IMR-90 (cell line): ENCODE measurements around the gene FBXO30. TPM values are rescaled to one million over a fixed set of nuclear protein-coding genes. Genes with fewer than 3 reads are reported as not detected.

ENCODE experiments used
- ATAC-seq: fragments of 200-7000 bp; cut with Tn5 transposase; 2 replicates; pipeline ENCODE4 v1.9.1; 2020; ENCODE audit warnings: low read depth, mild to moderate bottlenecking, moderate library complexity
- BruUV-seq: library from RNA; stranded (reverse); fragments of 400-500 nt; replicated peaks from 2 replicates; lab custom pipeline; 2021; lab: Mats Ljungman, UMichigan
- CTCF ChIA-PET: fragments of 300-600 bp; formaldehyde crosslinking; extraction: SDS; loops from one replicate; lab custom pipeline; 2021; ENCODE audit warnings: antibody characterized with exemption; lab: Yijun Ruan, JAX
- POLR2A ChIA-PET: fragments of 300-600 bp; sonication (Branson Sonifier 250); formaldehyde crosslinking; loops from one replicate; lab custom pipeline; 2022; ENCODE audit warnings: antibody characterized with exemption; ENCODE audit not compliant: unreplicated experiment; lab: Charles Lee
- DNase-seq: peaks from one replicate; pipeline ENCODE4 v3.0.0; 2013
- H2AFZ ChIP-seq: replicated peaks from 2 replicates; pipeline ENCODE3; 2013; ENCODE audit warnings: low read length, mild to moderate bottlenecking; ENCODE audit not compliant: poor library complexity
- H2AK5ac ChIP-seq: 2 replicates; pipeline ENCODE4 v1.6.1; 2013; ENCODE audit warnings: low read depth, low read length, inconsistent platforms
- H2AK9ac ChIP-seq: replicated peaks from 2 replicates; pipeline ENCODE3; 2013; ENCODE audit warnings: mild to moderate bottlenecking, low read depth, low read length, moderate library complexity; ENCODE audit not compliant: poor library complexity
- H2BK120ac ChIP-seq: 2 replicates; pipeline ENCODE4 v1.6.1; 2013; ENCODE audit warnings: low read depth, low read length, inconsistent platforms
- H2BK15ac ChIP-seq: 3 replicates; pipeline ENCODE4 v1.6.1; 2013; ENCODE audit warnings: low read depth, low read length, inconsistent platforms
- H2BK20ac ChIP-seq: 2 replicates; pipeline ENCODE4 v1.6.1; 2013; ENCODE audit warnings: low read depth, mild to moderate bottlenecking, inconsistent platforms, low read length, moderate library complexity
- H2BK5ac ChIP-seq: 2 replicates; pipeline ENCODE4 v1.6.1; 2013; ENCODE audit warnings: mild to moderate bottlenecking, low read depth, low read length, inconsistent platforms; ENCODE audit not compliant: poor library complexity, severe bottlenecking
- H3K14ac ChIP-seq: replicated peaks from 2 replicates; pipeline ENCODE4 v1.6.1; 2013; ENCODE audit warnings: low read depth, low read length, inconsistent platforms
- H3K18ac ChIP-seq: 2 replicates; pipeline ENCODE4 v1.6.1; 2013; ENCODE audit warnings: low read depth, low read length, control low read depth
- H3K23ac ChIP-seq: 2 replicates; pipeline ENCODE4 v1.6.1; 2013; ENCODE audit warnings: low read depth, low read length, inconsistent platforms
- H3K27ac ChIP-seq: 2 replicates; pipeline ENCODE4 v1.5.1; 2013; ENCODE audit warnings: mild to moderate bottlenecking, control low read depth, low read length; ENCODE audit not compliant: insufficient read depth
- H3K27me3 ChIP-seq: 2 replicates; pipeline ENCODE4 v1.6.1; 2013; ENCODE audit warnings: low read length; ENCODE audit not compliant: control insufficient read depth, insufficient read depth
- H3K36me3 ChIP-seq: 2 replicates; pipeline ENCODE4 v1.6.1; 2013; ENCODE audit warnings: low read length, mixed read lengths; ENCODE audit not compliant: control insufficient read depth, insufficient read depth
- H3K4ac ChIP-seq: 2 replicates; pipeline ENCODE4 v1.6.1; 2013; ENCODE audit warnings: low read depth, low read length, inconsistent platforms
- H3K4me1 ChIP-seq: 2 replicates; pipeline ENCODE4 v1.6.1; 2013; ENCODE audit warnings: low read length, mixed read lengths; ENCODE audit not compliant: control insufficient read depth, insufficient read depth
- H3K4me2 ChIP-seq: 2 replicates; pipeline ENCODE4 v1.6.1; 2013; ENCODE audit warnings: low read depth, mild to moderate bottlenecking, control low read depth, low read length, moderate library complexity
- H3K4me3 ChIP-seq: 2 replicates; pipeline ENCODE4 v1.5.1; 2013; ENCODE audit warnings: low read depth, mild to moderate bottlenecking, control low read depth, low read length, moderate library complexity; ENCODE audit not compliant: insufficient read depth
- H3K56ac ChIP-seq: 2 replicates; pipeline ENCODE4 v1.6.1; 2013; ENCODE audit warnings: low read length, inconsistent platforms; ENCODE audit not compliant: insufficient read depth; ENCODE audit errors: extremely low read depth
- H3K79me1 ChIP-seq, 2 experiments: 2 replicates each; pipeline ENCODE4 v1.6.1; 2013; ENCODE audit warnings: low read length in 2 of 2, inconsistent platforms in 1 of 2, low read depth in 1 of 2
- H3K9ac ChIP-seq: 2 replicates; pipeline ENCODE4 v1.6.1; 2013; ENCODE audit warnings: low read depth, low read length, control low read depth
- H3K9me1 ChIP-seq: 2 replicates; pipeline ENCODE4 v1.6.1; 2013; ENCODE audit warnings: low read length, inconsistent platforms; ENCODE audit not compliant: insufficient read depth
- H3K9me3 ChIP-seq: 2 replicates; pipeline ENCODE4 v1.6.1; 2013; ENCODE audit warnings: low read length; ENCODE audit not compliant: control insufficient read depth, insufficient read depth
- H4K20me1 ChIP-seq: 2 replicates; pipeline ENCODE4 v1.6.1; 2013; ENCODE audit warnings: low read length, inconsistent platforms; ENCODE audit not compliant: insufficient read depth
- H4K5ac ChIP-seq: 2 replicates; pipeline ENCODE4 v1.6.1; 2013; ENCODE audit warnings: mild to moderate bottlenecking, low read depth, low read length, control low read depth
- H4K8ac ChIP-seq, 2 experiments: 2 replicates each; pipeline ENCODE4 v1.6.1; 2013; ENCODE audit warnings: low read depth in 2 of 2, low read length in 2 of 2, control low read depth in 1 of 2, inconsistent platforms in 1 of 2
- H4K91ac ChIP-seq: 2 replicates; pipeline ENCODE4 v1.6.1; 2013; ENCODE audit warnings: low read depth, low read length, inconsistent platforms; ENCODE audit not compliant: insufficient read depth
- BHLHE40 ChIP-seq: fragments of 150-350 bp; IDR thresholded peaks from 2 replicates; pipeline ENCODE4 v1.6.1; 2016; ENCODE audit warnings: mild to moderate bottlenecking, low read depth, low read length
- CEBPB ChIP-seq: IDR thresholded peaks from 2 replicates; pipeline ENCODE4 v1.6.1; 2012; ENCODE audit warnings: low read depth, low read length, improper control_type of control experiment
- CHD1 ChIP-seq: IDR thresholded peaks from 2 replicates; pipeline ENCODE4 v1.6.1; 2012; ENCODE audit warnings: low read depth, low read length, improper control_type of control experiment
- FOS ChIP-seq: fragments of 150-350 bp; IDR thresholded peaks from 2 replicates; pipeline ENCODE4 v1.6.1; 2016; ENCODE audit warnings: low read depth, low read length
- MAFK ChIP-seq: IDR thresholded peaks from 2 replicates; pipeline ENCODE4 v1.6.1; 2012; ENCODE audit warnings: low read depth, low read length, improper control_type of control experiment
- MAZ ChIP-seq: IDR thresholded peaks from 2 replicates; pipeline ENCODE4 v1.6.1; 2012; ENCODE audit warnings: low read depth, mild to moderate bottlenecking, low read length, improper control_type of control experiment, moderate library complexity, borderline replicate concordance
- MXI1 ChIP-seq: IDR thresholded peaks from 2 replicates; pipeline ENCODE4 v1.6.1; 2012; ENCODE audit warnings: low read depth, mild to moderate bottlenecking, low read length, moderate library complexity, borderline replicate concordance
- NFE2L2 ChIP-seq: fragments of 150-350 bp; IDR thresholded peaks from 2 replicates; pipeline ENCODE4 v1.6.1; 2016; ENCODE audit warnings: low read depth, mild to moderate bottlenecking, low read length
- POLR2A ChIP-seq: IDR thresholded peaks from 2 replicates; pipeline ENCODE4 v1.6.1; 2012; ENCODE audit warnings: mild to moderate bottlenecking, low read depth, low read length
- RAD21 ChIP-seq: IDR thresholded peaks from 2 replicates; pipeline ENCODE4 v1.6.1; 2012; ENCODE audit warnings: low read length, improper control_type of control experiment
- RCOR1 ChIP-seq: IDR thresholded peaks from 2 replicates; pipeline ENCODE4 v1.6.1; 2012; ENCODE audit warnings: mild to moderate bottlenecking, low read length, improper control_type of control experiment; ENCODE audit not compliant: insufficient replicate concordance
- RFX5 ChIP-seq: IDR thresholded peaks from 2 replicates; pipeline ENCODE4 v1.8.0; 2012; ENCODE audit warnings: low read depth, mild to moderate bottlenecking, low read length, moderate library complexity
- SMC3 ChIP-seq: fragments of 150-350 bp; IDR thresholded peaks from 2 replicates; pipeline ENCODE4 v1.6.1; 2016; ENCODE audit warnings: low read depth, mild to moderate bottlenecking, antibody characterized with exemption, low read length, moderate library complexity
- WGBS, 2 experiments: methylation state at CpG; one replicate each; pipeline versions ENCODE4 v1.1.5 to v1.1.7; 2013; ENCODE audit warnings: missing lambda C conversion rate in 2 of 2; ENCODE audit not compliant: insufficient read length in 1 of 2; ENCODE audit errors: extremely low coverage in 2 of 2; 5-methylcytosine and 5-hydroxymethylcytosine counted together
- dilution Hi-C: fragments of 300-500 bp; cut with HindIII; formaldehyde crosslinking; loops from one replicate; pipeline ENCODE4 v1.14.3; 2018; ENCODE audit warnings: low sequenced_read_pairs; ENCODE audit not compliant: unreplicated experiment
- in situ Hi-C: fragments of 300-500 bp; cut with MboI; formaldehyde crosslinking; loops from 3 replicates; pipeline ENCODE4 v1.14.3; 2019; ENCODE audit warnings: low sequenced_read_pairs, inconsistent platforms, mixed read lengths
- intact Hi-C: fragments of 100-400 bp; cut with micrococcal nuclease; formaldehyde crosslinking; loops from 2 replicates; pipeline ENCODE4 v1.10.0; 2022
- polyA plus RNA-seq, 3 experiments: library from polyadenylated mRNA; depleted of rRNA; stranded (reverse); fragments of >200 nt; gene quantifications; 2 replicates each; pipeline ENCODE4 v1.2.3, GENCODE V29; 2012; ENCODE audit warnings: low replicate concordance in 1 of 3
- total RNA-seq: library from RNA; depleted of rRNA; stranded (reverse); fragments of >200 nt; gene quantifications from 2 replicates; pipeline ENCODE4 v1.2.3, GENCODE V29; 2012
- TF ChIP-seq, protein P1 (sequence below): conservative IDR thresholded peaks from 2 replicates; pipeline ENCODE4 v1.5.1; 2012; ENCODE audit warnings: mild to moderate bottlenecking, low read depth, low read length, improper control_type of control experiment
- TF ChIP-seq, protein P2 (sequence below): fragments of 150-350 bp; IDR thresholded peaks from 2 replicates; pipeline ENCODE4 v1.6.1; 2016; ENCODE audit warnings: low read depth, mild to moderate bottlenecking, low read length, moderate library complexity, borderline replicate concordance
- TF ChIP-seq, protein P3 (sequence below): fragments of 150-350 bp; IDR thresholded peaks from 2 replicates; pipeline ENCODE4 v1.6.1; 2017; ENCODE audit warnings: mild to moderate bottlenecking, antibody characterized with exemption, low read length, low read depth

The FBXO30 gene
- total and polyA plus RNA-seq, 2 of the 4 experiments (the other 2 are of a cell fraction), result 3.1 to 9.3 TPM

DNA sequence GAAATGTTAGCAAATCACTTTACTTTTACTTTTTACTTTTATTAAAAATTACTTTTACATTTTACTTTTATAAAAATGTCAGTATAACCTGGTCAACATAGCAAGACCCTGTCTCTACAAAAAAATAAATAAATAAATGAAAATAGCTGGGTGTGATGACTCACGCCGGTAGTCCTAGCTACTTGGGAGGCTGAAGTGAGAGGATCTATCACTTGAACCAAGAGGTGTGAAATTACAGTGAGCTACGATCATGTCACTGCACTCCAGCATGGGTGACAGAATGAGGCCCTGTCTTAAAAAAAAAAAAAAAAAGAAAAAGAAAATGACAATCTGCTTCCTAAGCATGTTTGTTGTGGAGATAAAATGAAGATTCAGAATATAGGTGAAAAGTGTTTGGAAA is 31.0 kb upstream of the FBXO30 start:
- no peak overlapping the region for H2BK5ac ChIP-seq
- H2BK15ac ChIP-seq, result no peak overlapping the region
- no peak overlapping the region for H2BK20ac ChIP-seq
- ATAC-seq (no peak), DNase-seq (no peak)
- WGBS, 2 experiments, result 100% methylated on average over 1 of the region's 3 CpGs; no CpG with 5 or more reads in 1 of the 2 experiments
- no peak overlapping the region for H2BK120ac ChIP-seq
- H3K9me3 ChIP-seq, result no peaks in the 10 kb centered on the region
- no peak overlapping the region for H3K18ac ChIP-seq
- H2AFZ ChIP-seq, result no peak overlapping the region
- H2AK5ac ChIP-seq, result no peak overlapping the region
- no peak overlapping the region for H3K9ac ChIP-seq
- no peak overlapping the region for H3K14ac ChIP-seq
- POLR2A ChIA-PET, result no interaction called here
- TF ChIP-seq, protein P1, sequence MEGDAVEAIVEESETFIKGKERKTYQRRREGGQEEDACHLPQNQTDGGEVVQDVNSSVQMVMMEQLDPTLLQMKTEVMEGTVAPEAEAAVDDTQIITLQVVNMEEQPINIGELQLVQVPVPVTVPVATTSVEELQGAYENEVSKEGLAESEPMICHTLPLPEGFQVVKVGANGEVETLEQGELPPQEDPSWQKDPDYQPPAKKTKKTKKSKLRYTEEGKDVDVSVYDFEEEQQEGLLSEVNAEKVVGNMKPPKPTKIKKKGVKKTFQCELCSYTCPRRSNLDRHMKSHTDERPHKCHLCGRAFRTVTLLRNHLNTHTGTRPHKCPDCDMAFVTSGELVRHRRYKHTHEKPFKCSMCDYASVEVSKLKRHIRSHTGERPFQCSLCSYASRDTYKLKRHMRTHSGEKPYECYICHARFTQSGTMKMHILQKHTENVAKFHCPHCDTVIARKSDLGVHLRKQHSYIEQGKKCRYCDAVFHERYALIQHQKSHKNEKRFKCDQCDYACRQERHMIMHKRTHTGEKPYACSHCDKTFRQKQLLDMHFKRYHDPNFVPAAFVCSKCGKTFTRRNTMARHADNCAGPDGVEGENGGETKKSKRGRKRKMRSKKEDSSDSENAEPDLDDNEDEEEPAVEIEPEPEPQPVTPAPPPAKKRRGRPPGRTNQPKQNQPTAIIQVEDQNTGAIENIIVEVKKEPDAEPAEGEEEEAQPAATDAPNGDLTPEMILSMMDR, result no peak
- TF ChIP-seq FOS (no peak), MAZ (no peak), POLR2A (no peak), RCOR1 (no peak), MAFK (no peak), MXI1 (no peak), CHD1 (no peak), CEBPB (no peak), RAD21 (no peak), BHLHE40 (no peak), RFX5 (no peak), SMC3 (no peak), NFE2L2 (no peak)
- TF ChIP-seq, protein P2, sequence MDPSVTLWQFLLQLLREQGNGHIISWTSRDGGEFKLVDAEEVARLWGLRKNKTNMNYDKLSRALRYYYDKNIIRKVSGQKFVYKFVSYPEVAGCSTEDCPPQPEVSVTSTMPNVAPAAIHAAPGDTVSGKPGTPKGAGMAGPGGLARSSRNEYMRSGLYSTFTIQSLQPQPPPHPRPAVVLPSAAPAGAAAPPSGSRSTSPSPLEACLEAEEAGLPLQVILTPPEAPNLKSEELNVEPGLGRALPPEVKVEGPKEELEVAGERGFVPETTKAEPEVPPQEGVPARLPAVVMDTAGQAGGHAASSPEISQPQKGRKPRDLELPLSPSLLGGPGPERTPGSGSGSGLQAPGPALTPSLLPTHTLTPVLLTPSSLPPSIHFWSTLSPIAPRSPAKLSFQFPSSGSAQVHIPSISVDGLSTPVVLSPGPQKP, result no peak
- TF ChIP-seq, protein P3, sequence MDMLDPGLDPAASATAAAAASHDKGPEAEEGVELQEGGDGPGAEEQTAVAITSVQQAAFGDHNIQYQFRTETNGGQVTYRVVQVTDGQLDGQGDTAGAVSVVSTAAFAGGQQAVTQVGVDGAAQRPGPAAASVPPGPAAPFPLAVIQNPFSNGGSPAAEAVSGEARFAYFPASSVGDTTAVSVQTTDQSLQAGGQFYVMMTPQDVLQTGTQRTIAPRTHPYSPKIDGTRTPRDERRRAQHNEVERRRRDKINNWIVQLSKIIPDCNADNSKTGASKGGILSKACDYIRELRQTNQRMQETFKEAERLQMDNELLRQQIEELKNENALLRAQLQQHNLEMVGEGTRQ, result no peak
- no peak overlapping the region for H4K91ac ChIP-seq
- H3K4ac ChIP-seq, result no peak overlapping the region
- no TSS peak for BruUV-seq
- no peak overlapping the region for H3K23ac ChIP-seq
- peaks cover 5% of the 10 kb centered on the region for H3K4me1 ChIP-seq
- H2AK9ac ChIP-seq, result no peak overlapping the region
- H3K36me3 ChIP-seq, result no peaks in the 10 kb centered on the region
- H3K27ac ChIP-seq, result no peak overlapping the region
- H3K56ac ChIP-seq, result no peak overlapping the region
- no peak overlapping the region for H4K5ac ChIP-seq
- no peaks in the 10 kb centered on the region for H3K27me3 ChIP-seq
- no peaks in the 10 kb centered on the region for H4K20me1 ChIP-seq
- intact Hi-C loops, result no loop called here
- H4K8ac ChIP-seq, result no peak overlapping the region
- H3K79me1 ChIP-seq, result no peaks in the 10 kb centered on the region
- H3K4me3 ChIP-seq, result no peak overlapping the region
- H3K9me1 ChIP-seq, result 0 out of 2 replicates have a peak, but pooled peaks cover 3% of the 10 kb centered on the region
- dilution Hi-C loops, result no loop called here
- in situ Hi-C loops, result no loop called here
- no peak overlapping the region for H3K4me2 ChIP-seq
- CTCF ChIA-PET, result no interaction called here
